Measurements from ENCODE around the gene IRF2BPL.

DNA sequence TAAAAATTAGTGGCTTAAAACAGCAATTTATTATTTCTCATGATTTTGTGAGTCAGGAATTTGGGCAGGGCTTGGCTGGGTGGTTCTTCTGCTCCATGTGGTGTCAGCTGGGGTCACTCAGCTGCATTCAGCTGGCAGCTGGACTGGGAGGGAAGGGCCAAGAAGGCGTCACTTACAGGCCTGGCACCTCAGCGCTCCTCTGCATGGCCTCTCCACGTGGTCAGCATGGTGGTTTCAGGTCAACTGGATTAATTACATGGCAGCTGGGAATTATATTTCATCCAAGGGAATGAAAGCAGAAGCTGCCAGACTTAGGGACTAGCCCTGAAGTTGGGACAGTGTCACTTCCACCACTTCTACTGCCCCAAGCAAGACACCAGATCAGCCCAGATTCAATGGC, 27.5 kb upstream of the IRF2BPL start:
- TF ChIP-seq HDAC6 (IDR thresholded peaks at IDR 0.05; ENCODE audit: low read depth, low read length), result no peak
- TF ChIP-seq POLR2A (conservative IDR thresholded peaks at IDR 0.05), result no peak
- TF ChIP-seq, protein P1, sequence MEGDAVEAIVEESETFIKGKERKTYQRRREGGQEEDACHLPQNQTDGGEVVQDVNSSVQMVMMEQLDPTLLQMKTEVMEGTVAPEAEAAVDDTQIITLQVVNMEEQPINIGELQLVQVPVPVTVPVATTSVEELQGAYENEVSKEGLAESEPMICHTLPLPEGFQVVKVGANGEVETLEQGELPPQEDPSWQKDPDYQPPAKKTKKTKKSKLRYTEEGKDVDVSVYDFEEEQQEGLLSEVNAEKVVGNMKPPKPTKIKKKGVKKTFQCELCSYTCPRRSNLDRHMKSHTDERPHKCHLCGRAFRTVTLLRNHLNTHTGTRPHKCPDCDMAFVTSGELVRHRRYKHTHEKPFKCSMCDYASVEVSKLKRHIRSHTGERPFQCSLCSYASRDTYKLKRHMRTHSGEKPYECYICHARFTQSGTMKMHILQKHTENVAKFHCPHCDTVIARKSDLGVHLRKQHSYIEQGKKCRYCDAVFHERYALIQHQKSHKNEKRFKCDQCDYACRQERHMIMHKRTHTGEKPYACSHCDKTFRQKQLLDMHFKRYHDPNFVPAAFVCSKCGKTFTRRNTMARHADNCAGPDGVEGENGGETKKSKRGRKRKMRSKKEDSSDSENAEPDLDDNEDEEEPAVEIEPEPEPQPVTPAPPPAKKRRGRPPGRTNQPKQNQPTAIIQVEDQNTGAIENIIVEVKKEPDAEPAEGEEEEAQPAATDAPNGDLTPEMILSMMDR (IDR thresholded peaks at IDR 0.05 in 2 of 3, conservative IDR thresholded peaks at IDR 0.05 in 1 of 3; ENCODE audit: insufficient read depth in 2 of 3, low read depth in 1 of 3, low read length in 3 of 3), result no peak
- TF ChIP-seq ZNF184 (CRISPR knock-in tag; IDR thresholded peaks at IDR 0.05), result no peak
- TF ChIP-seq, protein P2, sequence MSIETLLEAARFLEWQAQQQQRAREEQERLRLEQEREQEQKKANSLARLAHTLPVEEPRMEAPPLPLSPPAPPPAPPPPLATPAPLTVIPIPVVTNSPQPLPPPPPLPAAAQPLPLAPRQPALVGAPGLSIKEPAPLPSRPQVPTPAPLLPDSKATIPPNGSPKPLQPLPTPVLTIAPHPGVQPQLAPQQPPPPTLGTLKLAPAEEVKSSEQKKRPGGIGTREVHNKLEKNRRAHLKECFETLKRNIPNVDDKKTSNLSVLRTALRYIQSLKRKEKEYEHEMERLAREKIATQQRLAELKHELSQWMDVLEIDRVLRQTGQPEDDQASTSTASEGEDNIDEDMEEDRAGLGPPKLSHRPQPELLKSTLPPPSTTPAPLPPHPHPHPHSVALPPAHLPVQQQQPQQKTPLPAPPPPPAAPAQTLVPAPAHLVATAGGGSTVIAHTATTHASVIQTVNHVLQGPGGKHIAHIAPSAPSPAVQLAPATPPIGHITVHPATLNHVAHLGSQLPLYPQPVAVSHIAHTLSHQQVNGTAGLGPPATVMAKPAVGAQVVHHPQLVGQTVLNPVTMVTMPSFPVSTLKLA (conservative IDR thresholded peaks at IDR 0.05), result no peak
- TF ChIP-seq, protein P3, sequence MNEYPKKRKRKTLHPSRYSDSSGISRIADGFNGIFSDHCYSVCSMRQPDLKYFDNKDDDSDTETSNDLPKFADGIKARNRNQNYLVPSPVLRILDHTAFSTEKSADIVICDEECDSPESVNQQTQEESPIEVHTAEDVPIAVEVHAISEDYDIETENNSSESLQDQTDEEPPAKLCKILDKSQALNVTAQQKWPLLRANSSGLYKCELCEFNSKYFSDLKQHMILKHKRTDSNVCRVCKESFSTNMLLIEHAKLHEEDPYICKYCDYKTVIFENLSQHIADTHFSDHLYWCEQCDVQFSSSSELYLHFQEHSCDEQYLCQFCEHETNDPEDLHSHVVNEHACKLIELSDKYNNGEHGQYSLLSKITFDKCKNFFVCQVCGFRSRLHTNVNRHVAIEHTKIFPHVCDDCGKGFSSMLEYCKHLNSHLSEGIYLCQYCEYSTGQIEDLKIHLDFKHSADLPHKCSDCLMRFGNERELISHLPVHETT (CRISPR knock-in tag; conservative IDR thresholded peaks at IDR 0.05 in 1 of 2, IDR thresholded peaks at IDR 0.05 in 1 of 2), result no peak
- TF ChIP-seq RBM15 (IDR thresholded peaks at IDR 0.05; ENCODE audit: insufficient read depth, low read length), result no peak
- TF ChIP-seq FOXK2 (conservative IDR thresholded peaks at IDR 0.05 in 1 of 2, IDR thresholded peaks at IDR 0.05 in 1 of 2; ENCODE audit: low read depth in 2 of 2), result no peak
- TF ChIP-seq ZNF121 (CRISPR knock-in tag; conservative IDR thresholded peaks at IDR 0.05), result no peak
- no peak for TF ChIP-seq ZNF780A (CRISPR knock-in tag; IDR thresholded peaks at IDR 0.05)
- TF ChIP-seq SRF (CRISPR knock-in tag; IDR thresholded peaks at IDR 0.05), result no peak
- no peak for TF ChIP-seq TOE1 (IDR thresholded peaks at IDR 0.05; ENCODE audit: borderline replicate concordance)
- TF ChIP-seq TOE1 (CRISPR knock-in tag; IDR thresholded peaks at IDR 0.05; ENCODE audit: borderline replicate concordance, low read depth), result no peak
- no peak for TF ChIP-seq IFI16 (CRISPR knock-in tag; IDR thresholded peaks at IDR 0.05)
- TF ChIP-seq SMC3 (conservative IDR thresholded peaks at IDR 0.05; ENCODE audit: insufficient read depth, low read depth, low read length), result no peak

All from K562 (cell line).